AG04449 (cell line): Measurements from ENCODE around the gene LTB4R2.
A peak's percentile ranks its signal among the peaks of the same experiment; 100 is the strongest.

Experiments used
- CTCF ChIA-PET: fragments of 350-600 bp; formaldehyde crosslinking; extraction: SDS; loops from one replicate; lab custom pipeline; 2021; ENCODE audit warnings: antibody characterized with exemption; lab: Yijun Ruan, JAX
- POLR2A ChIA-PET: fragments of 400-600, 350-600 bp; formaldehyde crosslinking; extraction: SDS; loops from one replicate; lab custom pipeline; 2020; ENCODE audit warnings: antibody characterized with exemption, inconsistent platforms; lab: Yijun Ruan, JAX
- DNase-seq: peaks from one replicate; pipeline ENCODE4 v3.0.0-alpha.2; 2010; ENCODE audit warnings: low read depth, low spot score
- H3K4me3 ChIP-seq: 2 replicates; pipeline ENCODE4 v1.5.1; 2011; ENCODE audit warnings: low read depth, mild to moderate bottlenecking, control low read depth, low read length
- CTCF ChIP-seq: IDR thresholded peaks from one replicate; pipeline ENCODE4 v1.5.1; 2011; ENCODE audit warnings: mild to moderate bottlenecking, moderate library complexity, low read length, control low read depth, inconsistent platforms; ENCODE audit not compliant: insufficient read depth; ENCODE audit errors: missing control alignments

The LTB4R2 gene

GRCh38 chr14:24284501-24285035, 25.4 kb upstream of the LTB4R2 start:
- ChIA-PET POLR2A (no interaction called here), CTCF (interaction anchor here (1.5 to 7.7 kb wide), 4 partner anchors 10 to 23 kb away, joined by 6 to 63 read pairs (median 10); partner anchors contain the start of genes CIDEB and RABGGTA)
- H3K4me3 ChIP-seq = no peak overlapping the region
- DNase-seq = no peak
- no peak for TF ChIP-seq CTCF

DNA sequence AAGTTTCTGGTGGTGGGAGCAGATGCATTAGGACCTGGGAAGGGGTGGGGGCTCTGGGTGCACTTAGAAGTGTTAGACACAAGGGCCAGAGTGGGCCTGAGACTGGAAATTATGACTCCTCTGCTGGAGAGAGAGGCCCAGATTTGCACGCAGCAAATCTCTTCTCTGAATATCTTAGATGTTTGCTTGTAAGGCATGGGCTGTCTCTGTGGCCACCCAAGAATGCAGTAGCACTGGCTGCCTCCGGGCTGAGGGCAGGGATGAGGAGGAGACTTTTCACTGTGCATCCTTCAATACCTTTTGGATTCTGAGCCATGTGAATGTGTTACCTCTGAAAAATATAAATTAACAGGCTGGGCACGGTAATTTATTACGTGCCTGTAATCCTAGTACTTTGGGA, 24.6 kb upstream of the LTB4R2 start:
- POLR2A ChIA-PET = no interaction called here
- CTCF ChIA-PET = interaction anchor here (1.6 to 3.1 kb wide), 3 partner anchors 12 to 22 kb away, joined by 6 to 20 read pairs (median 12); partner anchors contain the start of genes CIDEB and RABGGTA

DNA sequence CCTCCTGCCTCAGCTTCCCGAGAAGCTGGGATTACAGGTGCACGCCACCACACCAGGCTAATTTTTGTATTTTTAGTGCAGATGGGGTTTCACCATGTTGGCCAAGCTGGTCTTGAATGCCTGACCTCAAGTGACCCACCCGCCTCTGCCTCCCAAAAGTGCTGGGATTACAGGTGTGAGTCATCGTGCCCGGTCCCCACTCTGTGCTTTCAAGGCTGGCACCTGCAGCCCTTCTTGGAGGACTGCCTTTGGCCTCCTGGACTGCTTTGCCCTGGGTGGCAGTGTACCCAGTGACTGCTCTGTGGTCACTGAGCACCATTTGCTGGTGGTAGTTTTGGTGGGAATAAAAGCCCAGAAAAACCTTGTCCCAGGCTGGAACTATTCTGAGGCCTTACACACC, 22.9 kb upstream of the LTB4R2 start:
- POLR2A ChIA-PET = no interaction called here
- TF ChIP-seq CTCF = no peak
- no peak overlapping the region for H3K4me3 ChIP-seq
- CTCF ChIA-PET = interaction anchor here (3.1 kb wide), 1 partner anchor 11 kb away, joined by 20 read pairs; no protein-coding TSS in a partner anchor
- DNase-seq = no peak

More for the DNA sequence above, 24.6 kb upstream of the LTB4R2 start:
- peak; percentile 19 for DNase-seq
- H3K4me3 ChIP-seq = no peak overlapping the region
- no peak for TF ChIP-seq CTCF

- CTCF ChIA-PET = interaction anchor here (1.3 to 5.2 kb wide), 4 partner anchors 9 to 47 kb away, joined by 3 to 34 read pairs (median 6); partner anchors contain the start of genes CIDEB and TINF2
- no peak for DNase-seq
- no peak for TF ChIP-seq CTCF
- H3K4me3 ChIP-seq = no peak overlapping the region
- POLR2A ChIA-PET = no interaction called here
Observed at GRCh38 chr14:24289649-24290280, 20.2 kb upstream of the LTB4R2 start.

- ChIA-PET CTCF (interaction anchor here (0.9 to 5.2 kb wide), 4 partner anchors 8 to 48 kb away, joined by 3 to 34 read pairs (median 6); partner anchors contain the start of genes CIDEB and TINF2), POLR2A (no interaction called here)
- H3K4me3 ChIP-seq = no peak overlapping the region
- DNase-seq = no peak
- TF ChIP-seq CTCF = no peak
Observed at GRCh38 chr14:24290746-24291145, 19.2 kb upstream of the LTB4R2 start.

DNA sequence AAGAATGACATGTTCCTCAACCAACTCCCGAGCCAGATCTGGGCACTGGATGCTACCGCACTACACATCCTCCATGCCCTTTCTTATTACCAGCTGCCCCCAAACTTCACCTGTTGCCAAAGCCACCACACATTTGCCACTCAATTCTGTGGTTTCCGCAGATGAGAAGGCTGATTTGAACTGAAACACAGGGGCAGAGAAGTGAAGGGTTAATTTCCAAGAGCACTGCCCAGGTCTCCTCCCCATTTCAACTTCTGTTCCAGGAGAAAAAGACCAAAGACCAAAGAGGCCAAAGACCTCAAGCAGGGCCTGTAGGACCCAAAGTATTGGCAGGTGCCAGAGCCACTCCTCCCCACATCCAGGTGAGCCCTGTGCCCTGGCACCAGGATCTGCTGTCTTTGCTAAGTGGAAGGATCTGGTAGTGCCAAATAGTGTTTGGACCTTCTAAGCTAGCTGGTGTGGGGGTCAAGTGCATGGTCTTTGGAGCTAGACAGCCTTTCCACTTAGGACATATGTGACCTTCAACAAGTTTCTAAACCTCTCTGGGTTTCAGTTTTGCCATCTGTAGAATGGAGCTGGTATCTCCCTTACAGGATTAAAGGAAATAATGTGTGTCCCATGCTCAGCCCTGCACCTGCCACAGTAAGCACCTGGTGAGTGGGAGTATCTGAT, 18.4 kb upstream of the LTB4R2 start:
- H3K4me3 ChIP-seq = no peak overlapping the region
- ChIA-PET POLR2A (no interaction called here), CTCF (interaction anchor here (1.6 to 5.2 kb wide), 5 partner anchors 9 to 76 kb away, joined by 4 to 34 read pairs (median 13); partner anchors contain the start of genes CIDEB, MDP1 and TINF2)
- no peak for DNase-seq
- TF ChIP-seq CTCF = no peak
